Mesodermal cell (in vitro differentiated cells): ENCODE data around the gene ITGA1.
A peak's percentile ranks its signal among the peaks of the same experiment; 100 is the strongest.

Source experiments
- H3K27ac ChIP-seq: 2 replicates; pipeline ENCODE4 v1.7.0; 2013; ENCODE audit warnings: mild to moderate bottlenecking, low read depth, low read length, moderate library complexity; ENCODE audit not compliant: severe bottlenecking
- H3K36me3 ChIP-seq: 2 replicates; pipeline ENCODE4 v1.7.1; 2013; ENCODE audit warnings: mild to moderate bottlenecking, low read length, moderate library complexity; ENCODE audit not compliant: control insufficient read depth, insufficient read depth
- H3K4me1 ChIP-seq: one replicate; pipeline ENCODE4 v1.7.1; 2013; ENCODE audit warnings: mild to moderate bottlenecking, low read length; ENCODE audit not compliant: insufficient read depth, control insufficient read depth, poor library complexity, severe bottlenecking
- H3K4me3 ChIP-seq: 2 replicates; pipeline ENCODE4 v1.7.0; 2013; ENCODE audit warnings: low read length, control low read depth, mild to moderate bottlenecking; ENCODE audit not compliant: insufficient read depth, poor library complexity, severe bottlenecking; ENCODE audit errors: extremely low read depth
- H3K9me3 ChIP-seq: 2 replicates; pipeline ENCODE4 v1.7.1; 2013; ENCODE audit warnings: mild to moderate bottlenecking, low read length, moderate library complexity; ENCODE audit not compliant: control insufficient read depth
- WGBS, 2 experiments: methylation state at CpG; one replicate each; pipeline ENCODE4 v1.1.5; 2013; ENCODE audit warnings: missing lambda C conversion rate in 2 of 2; ENCODE audit not compliant: insufficient coverage in 2 of 2; 5-methylcytosine and 5-hydroxymethylcytosine counted together

Gene ITGA1

GRCh38 chr5:52909192-52909591 is 121.5 kb downstream of the ITGA1 start:
- no peak overlapping the region for H3K4me3 ChIP-seq
- H3K4me1 ChIP-seq = peaks cover 6% of the 10 kb centered on the region
- no peak overlapping the region for H3K27ac ChIP-seq
- whole genome bisulfite sequencing, 2 experiments = 20 to 40% methylated on average over 1 of the region's 1 CpG
- H3K9me3 ChIP-seq = no peaks in the 10 kb centered on the region
- H3K36me3 ChIP-seq = peaks cover 5% of the 10 kb centered on the region

GRCh38 chr5:52910071-52910470 is 122.4 kb downstream of the ITGA1 start:
- Histone ChIP-seq H3K4me3 (no peak overlapping the region), H3K27ac (no peak overlapping the region), H3K4me1 (peaks cover 6% of the 10 kb centered on the region), H3K9me3 (no peaks in the 10 kb centered on the region), H3K36me3 (peaks cover 4% of the 10 kb centered on the region)
- 89 to 92% methylated on average over 7 of the region's 8 CpGs for WGBS, 2 experiments

DNA sequence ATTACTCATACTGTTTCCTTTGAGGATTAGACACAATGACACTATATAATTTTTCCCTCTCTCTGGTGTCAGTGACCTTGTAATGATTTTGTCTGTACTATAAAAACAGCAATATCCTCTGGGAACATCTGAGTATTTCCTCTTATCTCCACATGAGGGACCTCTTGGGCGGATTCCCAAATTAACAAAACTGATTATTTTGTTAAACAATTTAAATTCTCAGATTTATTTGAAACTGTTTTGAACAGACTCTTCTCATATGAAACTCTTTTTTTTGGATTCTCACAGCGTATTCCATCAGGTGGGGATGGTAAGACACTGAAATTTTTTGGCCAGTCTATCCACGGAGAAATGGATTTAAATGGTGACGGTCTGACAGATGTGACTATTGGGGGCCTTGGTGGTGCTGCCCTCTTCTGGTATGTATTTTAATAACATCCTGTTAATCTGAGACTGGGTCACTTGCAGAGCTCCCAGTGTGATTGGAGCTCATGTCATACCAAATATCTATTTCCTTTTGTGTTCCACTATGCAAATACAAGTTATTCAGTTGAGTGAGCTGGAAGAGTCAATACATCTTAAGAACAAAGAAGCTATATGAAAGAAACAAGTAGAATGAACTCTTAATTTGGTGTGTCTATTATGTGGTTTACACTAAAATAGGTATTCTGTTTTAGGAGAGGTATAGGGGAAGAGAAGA is 127.6 kb downstream of the ITGA1 start:
- peaks cover 16% of the 10 kb centered on the region for H3K36me3 ChIP-seq
- no peak overlapping the region for H3K27ac ChIP-seq
- 0% methylated on average over 2 of the region's 4 CpGs for WGBS, 2 experiments
- no peaks in the 10 kb centered on the region for H3K9me3 ChIP-seq
- H3K4me3 ChIP-seq = peak overlapping the region; percentile 12
- H3K4me1 ChIP-seq = no peaks in the 10 kb centered on the region

DNA sequence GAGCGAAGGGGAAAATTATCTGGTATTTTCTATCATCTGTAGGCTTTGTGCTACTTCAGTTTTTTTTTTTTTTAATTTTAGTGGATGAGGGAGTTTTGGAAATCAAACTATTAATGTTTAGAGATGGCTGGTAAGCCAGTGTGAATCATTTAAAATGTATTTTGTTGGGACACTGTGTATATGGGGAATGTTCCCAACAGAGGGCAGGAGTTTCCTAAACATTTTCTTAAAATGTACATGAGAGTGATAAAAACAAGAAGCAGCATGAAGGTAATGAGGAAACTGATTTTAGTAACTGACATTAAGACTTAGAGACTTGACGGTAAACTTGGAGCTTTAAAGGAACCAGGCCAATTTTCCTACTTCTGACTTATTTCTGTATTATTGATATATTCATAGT is 133.2 kb downstream of the ITGA1 start:
- peaks cover 37% of the 10 kb centered on the region for H3K36me3 ChIP-seq
- peaks cover 3% of the 10 kb centered on the region for H3K4me1 ChIP-seq
- H3K27ac ChIP-seq = no peak overlapping the region
- WGBS, 2 experiments = 88% methylated on average over 1 of the region's 2 CpGs; no CpG with 5 or more reads in 1 of the 2 experiments
- no peak overlapping the region for H3K4me3 ChIP-seq
- H3K9me3 ChIP-seq = no peaks in the 10 kb centered on the region

- H3K27ac ChIP-seq = no peak overlapping the region
- 82% methylated on average over 2 of the region's 2 CpGs; no CpG with 5 or more reads in 1 of the 2 experiments for WGBS, 2 experiments
- no peak overlapping the region for H3K4me3 ChIP-seq
- H3K4me1 ChIP-seq = peaks cover 3% of the 10 kb centered on the region
- peaks cover 37% of the 10 kb centered on the region for H3K36me3 ChIP-seq
- no peaks in the 10 kb centered on the region for H3K9me3 ChIP-seq
Measured at GRCh38 chr5:52922384-52922783, 134.7 kb downstream of the ITGA1 start.

- 91 to 92% methylated on average over 6 to 7 of the region's 8 CpGs for whole genome bisulfite sequencing, 2 experiments
- Histone ChIP-seq H3K36me3 (peaks cover 47% of the 10 kb centered on the region), H3K9me3 (no peaks in the 10 kb centered on the region), H3K27ac (no peak overlapping the region), H3K4me1 (peaks cover 3% of the 10 kb centered on the region), H3K4me3 (no peak overlapping the region)
Measured at GRCh38 chr5:52924456-52924855, 136.7 kb downstream of the ITGA1 start.

DNA sequence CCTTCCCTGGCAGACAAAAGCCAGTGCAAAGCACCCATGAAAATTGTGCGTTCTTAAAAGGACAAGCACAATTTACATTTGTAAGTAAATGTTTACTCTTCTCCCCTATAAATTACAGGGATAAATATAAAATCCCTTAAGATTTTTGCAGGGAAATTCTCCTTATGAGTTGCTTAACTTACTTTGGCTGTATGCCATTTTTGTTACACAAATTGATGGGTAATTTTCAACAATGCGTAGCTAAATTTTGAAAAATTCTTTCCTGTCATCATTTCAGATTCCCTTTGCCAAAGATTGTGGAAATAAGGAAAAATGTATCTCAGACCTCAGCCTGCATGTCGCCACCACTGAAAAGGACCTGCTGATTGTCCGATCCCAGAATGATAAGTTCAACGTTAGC is 137.3 kb downstream of the ITGA1 start:
- H3K27ac ChIP-seq = no peak overlapping the region
- WGBS, 2 experiments = 96 to 100% methylated on average over 2 to 3 of the region's 5 CpGs
- H3K9me3 ChIP-seq = no peaks in the 10 kb centered on the region
- peaks cover 3% of the 10 kb centered on the region for H3K4me1 ChIP-seq
- peaks cover 47% of the 10 kb centered on the region for H3K36me3 ChIP-seq
- no peak overlapping the region for H3K4me3 ChIP-seq

DNA sequence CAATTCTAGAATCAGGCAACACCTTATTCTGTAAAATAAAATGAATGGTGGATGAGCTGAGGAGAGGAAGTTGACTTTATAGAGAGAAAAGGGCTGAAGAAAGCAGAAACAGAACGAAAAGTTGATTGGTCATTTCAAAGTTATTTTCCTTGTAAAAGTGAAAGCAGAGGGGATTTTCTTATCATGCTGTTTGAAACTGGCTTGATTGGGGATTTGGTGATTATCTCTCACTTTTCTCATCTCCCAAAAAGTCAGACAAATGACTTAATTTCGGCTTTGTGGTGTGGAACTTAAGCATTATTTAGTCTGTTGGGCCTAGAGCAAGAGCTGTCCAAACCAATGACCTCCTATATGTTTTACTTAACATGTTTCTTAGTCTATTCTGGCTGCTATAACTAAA is 141.0 kb downstream of the ITGA1 start:
- no CpG with 5 or more reads among the region's 2 CpGs for WGBS, 2 experiments
- no peak overlapping the region for H3K4me3 ChIP-seq
- peaks cover 3% of the 10 kb centered on the region for H3K4me1 ChIP-seq
- no peak overlapping the region for H3K27ac ChIP-seq
- no peaks in the 10 kb centered on the region for H3K9me3 ChIP-seq
- peaks cover 46% of the 10 kb centered on the region for H3K36me3 ChIP-seq

DNA sequence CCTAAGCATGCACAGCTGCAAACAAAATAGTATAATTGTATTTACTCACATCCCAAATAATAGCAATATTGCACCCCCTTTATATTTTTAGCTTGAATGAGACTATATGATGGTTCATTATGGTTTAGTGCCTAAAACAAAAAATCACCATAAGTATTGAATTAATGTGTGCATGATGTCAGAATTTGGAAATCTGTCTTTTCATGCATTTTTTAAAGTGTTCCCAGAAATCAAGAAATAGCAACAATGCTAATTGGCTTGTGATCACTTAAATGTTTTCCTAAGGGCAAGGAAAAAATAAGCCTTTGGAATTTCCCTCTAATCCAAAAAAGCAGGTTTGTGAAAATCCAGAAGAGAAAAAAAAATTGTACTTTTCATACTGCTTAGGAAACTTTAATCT is 150.5 kb downstream of the ITGA1 start:
- no peaks in the 10 kb centered on the region for H3K9me3 ChIP-seq
- no peak overlapping the region for H3K4me3 ChIP-seq
- H3K27ac ChIP-seq = no peak overlapping the region
- H3K4me1 ChIP-seq = no peaks in the 10 kb centered on the region
- peaks cover 41% of the 10 kb centered on the region for H3K36me3 ChIP-seq

GRCh38 chr5:52943285-52943684 is 155.6 kb downstream of the ITGA1 start:
- Histone ChIP-seq H3K4me3 (no peak overlapping the region), H3K27ac (no peak overlapping the region), H3K9me3 (no peaks in the 10 kb centered on the region), H3K36me3 (peaks cover 38% of the 10 kb centered on the region), H3K4me1 (peaks cover 15% of the 10 kb centered on the region)
- 95 to 100% methylated on average over 1 to 2 of the region's 2 CpGs for WGBS, 2 experiments

GRCh38 chr5:52943808-52944207 is 156.1 kb downstream of the ITGA1 start:
- Histone ChIP-seq H3K9me3 (no peaks in the 10 kb centered on the region), H3K4me1 (peaks cover 18% of the 10 kb centered on the region), H3K36me3 (peaks cover 38% of the 10 kb centered on the region), H3K27ac (no peak overlapping the region), H3K4me3 (no peak overlapping the region)
- WGBS, 2 experiments = 99 to 100% methylated on average over 4 to 7 of the region's 7 CpGs
